LNCAP (cell line): Measurements from ENCODE around the gene ZBTB11.

Experiments
- TF ChIP-seq, protein P1 (sequence below): fragments of 450-650 bp; IDR thresholded peaks from 2 replicates; pipeline ENCODE4 v1.5.1; 2017; ENCODE audit warnings: mild to moderate bottlenecking

ZBTB11 gene

DNA sequence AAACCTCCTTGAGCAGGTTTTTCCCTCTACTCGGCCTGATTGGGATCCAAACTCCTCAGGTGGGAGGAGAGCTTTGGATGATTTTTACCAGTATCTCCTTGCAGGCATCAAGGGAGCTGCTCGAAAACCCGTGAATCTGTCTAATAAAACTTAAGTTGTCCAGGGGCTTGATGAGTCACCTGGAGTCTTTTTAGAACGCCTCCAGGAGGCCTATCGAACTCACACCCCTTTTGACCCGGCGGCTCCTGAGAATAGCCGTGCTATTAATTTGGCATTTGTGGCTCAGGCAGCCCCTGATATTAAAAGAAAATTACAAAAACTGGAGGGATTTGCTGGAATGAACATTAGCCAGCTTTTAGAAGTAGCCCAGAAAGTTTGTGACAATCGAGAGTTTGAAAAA is 41.6 kb downstream of the ZBTB11 start:
- TF ChIP-seq, protein P1, sequence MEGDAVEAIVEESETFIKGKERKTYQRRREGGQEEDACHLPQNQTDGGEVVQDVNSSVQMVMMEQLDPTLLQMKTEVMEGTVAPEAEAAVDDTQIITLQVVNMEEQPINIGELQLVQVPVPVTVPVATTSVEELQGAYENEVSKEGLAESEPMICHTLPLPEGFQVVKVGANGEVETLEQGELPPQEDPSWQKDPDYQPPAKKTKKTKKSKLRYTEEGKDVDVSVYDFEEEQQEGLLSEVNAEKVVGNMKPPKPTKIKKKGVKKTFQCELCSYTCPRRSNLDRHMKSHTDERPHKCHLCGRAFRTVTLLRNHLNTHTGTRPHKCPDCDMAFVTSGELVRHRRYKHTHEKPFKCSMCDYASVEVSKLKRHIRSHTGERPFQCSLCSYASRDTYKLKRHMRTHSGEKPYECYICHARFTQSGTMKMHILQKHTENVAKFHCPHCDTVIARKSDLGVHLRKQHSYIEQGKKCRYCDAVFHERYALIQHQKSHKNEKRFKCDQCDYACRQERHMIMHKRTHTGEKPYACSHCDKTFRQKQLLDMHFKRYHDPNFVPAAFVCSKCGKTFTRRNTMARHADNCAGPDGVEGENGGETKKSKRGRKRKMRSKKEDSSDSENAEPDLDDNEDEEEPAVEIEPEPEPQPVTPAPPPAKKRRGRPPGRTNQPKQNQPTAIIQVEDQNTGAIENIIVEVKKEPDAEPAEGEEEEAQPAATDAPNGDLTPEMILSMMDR, result no peak

- TF ChIP-seq, protein P1, result no peak
These were observed 42.2 kb downstream of the ZBTB11 start for GRCh38 chr3:101634591-101635196.

DNA sequence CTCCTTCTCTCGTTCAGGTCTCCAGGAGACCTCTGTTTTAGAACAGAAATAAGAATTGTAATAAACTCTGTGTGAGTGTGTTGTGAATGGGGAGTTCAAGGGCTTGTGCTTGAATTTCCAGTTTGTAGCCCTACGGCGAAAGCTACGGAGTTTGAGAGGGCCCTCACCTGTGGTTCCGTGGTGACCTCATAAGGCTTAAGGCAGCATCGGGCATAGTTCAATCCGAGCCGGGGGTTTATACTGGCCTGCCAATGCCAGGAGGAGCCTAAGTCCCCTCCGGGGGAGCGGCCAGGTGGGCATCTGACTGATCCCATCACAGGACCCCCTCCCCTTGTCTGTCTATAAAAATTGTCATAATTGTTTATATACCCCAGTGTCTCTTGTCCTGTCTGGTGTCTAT is 43.7 kb downstream of the ZBTB11 start:
- TF ChIP-seq, protein P1, result no peak

- TF ChIP-seq, protein P1, result no peak
These were observed 44.3 kb downstream of the ZBTB11 start for GRCh38 chr3:101632586-101632985.

- TF ChIP-seq, protein P1, result no peak
These were observed 45.7 kb downstream of the ZBTB11 start for GRCh38 chr3:101631098-101631796.

GRCh38 chr3:101629219-101629618 is 47.7 kb downstream of the ZBTB11 start:
- TF ChIP-seq, protein P1, result no peak

GRCh38 chr3:101625879-101626278 is 51.1 kb downstream of the ZBTB11 start:
- TF ChIP-seq, protein P1, result no peak
